NOMO-1 treated with DMSO at 0.1 percent for 48 hours (cell line): ENCODE data around the gene GMDS.

ENCODE experiments used
- DNase-seq: peaks from one replicate; lab custom pipeline; 2025; ENCODE audit not compliant: unreplicated experiment; lab: John Stamatoyannopoulos, UW

The GMDS gene

DNA sequence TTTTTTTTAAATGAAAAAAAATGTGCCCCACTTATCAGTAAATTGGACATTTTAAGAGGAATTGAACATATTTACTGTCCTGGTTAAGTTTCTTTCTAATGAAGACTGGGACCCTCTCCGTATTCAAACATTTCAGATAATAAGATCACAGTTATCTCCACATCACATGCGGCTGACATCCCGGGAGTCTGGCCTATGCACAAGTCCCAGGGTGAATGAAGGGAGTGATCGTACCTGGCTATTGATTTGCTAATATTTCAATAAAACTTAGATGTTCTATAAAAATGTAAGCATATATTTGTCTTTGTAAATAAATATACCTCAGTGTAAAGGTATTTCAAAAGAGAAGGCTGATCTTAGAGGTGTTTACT is 577.6 kb downstream of the GMDS start:
- no peak for DNase-seq

DNA sequence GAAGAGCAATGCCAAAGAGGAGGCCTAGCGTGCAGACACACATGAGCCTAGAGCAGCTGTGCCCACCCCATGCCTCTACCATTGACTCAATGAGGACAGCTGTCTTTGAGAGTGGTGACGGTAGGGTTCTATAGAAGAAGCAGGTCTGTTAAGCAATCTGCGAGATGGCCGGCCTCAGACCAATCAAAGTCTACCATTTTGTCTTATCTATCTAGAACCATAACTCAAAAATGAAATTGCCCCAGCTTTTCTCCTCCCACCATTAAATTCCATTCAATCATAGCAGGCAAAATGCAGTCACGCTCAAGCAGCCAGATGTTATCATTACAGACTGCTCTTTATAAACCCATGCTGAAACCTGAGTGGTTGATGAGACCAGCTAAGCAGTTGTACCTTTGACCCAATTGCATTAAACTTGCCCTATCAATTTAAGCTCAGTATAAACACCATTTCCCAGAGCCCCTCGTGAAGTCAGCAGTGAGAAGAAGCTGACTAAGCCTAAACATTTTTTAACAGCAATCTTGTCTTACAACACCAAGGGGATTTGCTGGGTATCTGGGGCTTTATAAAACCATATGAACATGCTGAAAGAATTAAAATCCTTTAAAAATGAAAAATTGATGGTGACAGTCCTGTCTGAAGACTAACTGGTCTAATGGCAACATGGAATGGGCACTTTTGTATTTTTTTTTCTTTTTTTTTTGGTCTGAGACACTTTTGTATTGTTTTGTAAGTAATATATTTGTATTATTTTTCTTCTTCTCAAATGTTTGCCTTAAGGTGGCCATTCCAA is 578.2 kb downstream of the GMDS start:
- DNase-seq, result no peak

DNA sequence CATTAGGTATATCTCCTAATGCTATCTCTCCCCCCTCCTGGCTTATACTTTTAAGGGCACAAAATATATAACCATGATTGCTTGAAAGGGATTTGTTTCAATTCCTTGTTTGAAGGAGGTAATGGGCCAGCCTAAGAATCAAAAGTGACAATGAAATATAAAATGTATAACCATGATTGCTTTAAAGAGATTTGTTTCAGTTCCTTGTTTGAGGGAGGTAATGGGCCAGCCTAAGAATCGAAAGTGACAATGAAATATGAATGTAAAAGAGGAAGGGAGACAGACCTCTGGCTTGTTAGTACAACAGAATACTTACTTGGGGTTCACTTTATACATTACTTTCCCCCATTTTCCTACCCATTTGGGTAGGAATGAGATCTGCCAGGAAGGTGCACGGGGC is 580.2 kb downstream of the GMDS start:
- DNase-seq, result peak; percentile 96

DNA sequence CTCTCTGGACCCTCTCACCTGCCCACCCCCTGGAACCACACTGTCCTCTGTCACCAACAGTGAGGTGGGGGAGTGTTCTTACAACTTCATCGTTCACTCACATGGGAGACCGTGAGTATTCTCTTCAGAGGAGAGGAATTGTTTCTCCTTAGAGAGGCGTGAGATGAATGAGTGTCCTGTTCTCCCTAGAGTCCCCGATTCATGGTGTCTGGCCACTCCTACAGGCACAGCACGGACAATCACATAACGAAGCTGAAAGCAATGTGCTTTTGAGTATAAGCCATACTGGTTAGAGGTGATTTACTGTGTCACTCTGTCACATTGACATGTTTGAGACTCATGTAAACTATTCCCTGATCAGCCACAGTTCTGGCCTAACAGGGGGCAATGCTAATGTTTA is 581.1 kb downstream of the GMDS start:
- DNase-seq, result no peak

DNA sequence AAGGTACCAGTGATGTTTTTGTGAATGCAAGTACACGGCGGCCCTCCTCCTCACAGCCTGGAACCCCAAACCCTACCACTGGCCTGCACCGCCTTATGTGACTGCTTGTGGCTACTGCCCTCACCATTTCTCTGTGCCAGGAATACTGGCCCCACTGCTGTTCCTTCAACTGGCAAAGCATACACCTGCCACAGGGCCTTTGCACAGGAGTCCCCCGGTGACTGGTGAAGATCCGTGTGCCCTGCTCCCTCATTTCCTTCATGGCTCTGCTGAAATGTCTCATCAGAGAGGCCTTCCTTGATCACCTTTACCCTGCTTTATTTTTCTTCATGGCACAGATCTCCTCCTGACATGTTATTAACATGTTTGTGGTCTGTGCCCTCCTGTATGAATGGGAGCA is 581.9 kb downstream of the GMDS start:
- DNase-seq, result no peak

DNA sequence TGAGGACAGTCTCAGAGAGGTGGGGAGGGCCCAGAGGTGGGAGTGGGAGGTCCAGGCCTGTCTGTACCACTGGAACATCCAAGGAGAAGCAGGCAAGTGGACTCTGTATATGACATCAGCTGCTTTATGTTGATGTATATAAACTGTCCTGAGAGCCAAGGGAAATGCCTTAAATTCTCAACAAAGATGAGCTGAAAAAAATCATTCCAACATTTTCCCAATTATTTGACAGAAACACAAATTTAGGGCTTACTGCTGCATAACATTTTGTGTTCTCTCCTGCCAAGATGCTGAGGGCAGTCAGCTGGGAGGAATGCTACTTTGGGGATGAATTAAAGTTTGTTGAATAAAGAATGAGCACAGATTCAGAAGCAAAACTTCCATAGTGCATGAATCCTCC is 582.9 kb downstream of the GMDS start:
- no peak for DNase-seq

DNA sequence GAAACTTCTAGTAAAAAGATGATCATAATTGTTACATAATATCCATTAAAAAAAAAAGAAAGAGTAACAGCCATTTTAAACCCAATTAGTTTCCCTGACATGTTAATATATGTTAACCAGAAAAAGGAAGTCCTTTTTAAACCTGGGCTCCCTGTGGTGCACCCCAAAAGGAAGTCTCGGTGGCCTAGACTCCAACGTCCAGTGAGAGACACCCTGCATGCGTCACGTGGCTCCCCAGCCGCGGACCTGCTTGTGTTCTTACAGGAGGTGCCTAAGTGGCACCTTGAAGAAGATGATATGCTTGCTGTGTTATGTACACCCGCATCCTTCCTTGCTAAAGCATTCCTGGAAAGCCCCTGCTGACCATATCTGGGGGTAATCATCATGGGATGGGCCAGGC is 585.6 kb downstream of the GMDS start:
- peak; percentile 25 for DNase-seq

DNA sequence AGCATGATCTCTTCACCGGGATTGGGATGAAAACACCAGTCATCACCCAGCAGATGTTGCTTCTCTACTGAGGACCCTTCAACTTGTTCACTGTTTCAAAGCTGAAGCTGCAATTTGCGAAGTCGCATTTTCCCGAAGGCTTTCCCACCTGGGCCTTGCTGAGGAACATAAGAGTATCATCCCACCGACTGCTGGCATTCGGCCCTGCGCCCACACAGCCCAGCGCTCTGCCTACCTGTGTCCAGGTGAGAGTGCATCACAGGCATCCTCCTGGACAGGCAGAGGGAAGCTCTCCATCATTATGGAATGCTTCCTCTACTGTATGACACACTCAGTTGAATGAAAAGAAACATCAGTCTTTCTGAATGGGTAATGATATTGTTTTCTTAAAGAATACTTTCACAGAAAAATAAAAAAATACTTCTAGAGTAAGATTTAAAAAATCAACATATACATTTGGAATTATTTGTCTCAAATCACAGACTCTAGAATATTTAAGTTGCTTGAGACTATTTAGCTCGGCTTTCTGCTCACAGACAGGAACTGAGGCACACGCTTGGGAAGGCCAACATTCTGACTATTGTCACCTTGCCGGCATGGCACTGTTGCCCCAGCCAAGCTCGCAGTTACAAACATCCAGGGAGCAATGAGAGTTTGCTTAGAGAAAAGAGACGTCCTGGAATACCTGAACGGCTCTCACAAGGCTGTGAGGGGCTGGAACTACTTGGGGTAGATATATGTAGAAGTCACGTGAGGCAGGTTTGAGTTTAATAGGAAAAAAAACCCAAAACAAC is 587.0 kb downstream of the GMDS start:
- DNase-seq, result no peak

DNA sequence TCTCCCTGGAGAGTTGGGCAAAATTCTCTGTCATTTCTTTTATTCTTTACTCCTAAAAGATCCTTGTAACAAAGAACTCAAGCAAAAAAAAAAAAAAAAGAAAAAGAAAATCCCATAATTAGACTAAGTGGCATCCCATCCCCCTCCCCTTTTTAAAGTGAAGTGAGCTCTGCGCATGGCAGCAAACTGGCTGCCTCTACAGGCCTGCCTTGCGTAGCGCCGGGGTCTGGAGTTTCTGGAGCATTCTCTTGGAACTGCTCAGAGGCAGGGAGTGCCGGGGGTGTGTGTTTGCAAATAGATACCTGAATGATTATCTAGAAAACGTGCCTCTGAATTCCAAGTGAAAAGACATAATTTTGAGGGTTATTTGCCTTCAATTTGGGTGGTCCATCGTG is 587.6 kb downstream of the GMDS start:
- no peak for DNase-seq

DNA sequence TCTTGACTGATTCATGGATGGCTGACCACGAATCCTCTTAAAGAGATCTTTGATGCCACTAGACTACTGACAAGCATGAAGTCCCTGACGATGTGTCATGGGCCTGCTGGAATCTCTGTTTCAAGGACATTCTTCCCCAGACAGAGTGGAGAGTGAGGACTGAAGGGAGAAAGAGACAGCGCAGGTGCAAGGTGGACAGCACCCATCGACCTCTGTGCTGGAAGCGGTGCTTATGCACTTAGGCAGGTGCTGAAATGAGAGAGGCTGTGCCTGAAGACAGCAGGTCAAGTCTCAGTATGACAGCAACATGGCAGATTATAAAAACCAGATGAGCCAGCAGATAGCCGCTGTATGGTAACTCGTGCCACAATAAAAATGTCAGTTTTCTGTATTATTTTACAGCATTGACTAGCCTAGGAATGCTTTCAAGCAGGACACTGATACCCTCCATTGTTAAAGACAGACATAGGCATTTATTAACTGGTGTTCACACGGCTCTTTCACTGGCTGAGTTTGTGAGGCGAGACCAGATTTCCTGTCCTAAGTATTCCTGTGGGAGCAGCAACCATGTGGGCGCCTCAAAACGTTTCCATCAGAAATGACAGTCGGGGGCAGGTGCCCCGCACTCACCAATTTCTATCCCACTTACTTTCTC is 588.2 kb downstream of the GMDS start:
- no peak for DNase-seq

DNA sequence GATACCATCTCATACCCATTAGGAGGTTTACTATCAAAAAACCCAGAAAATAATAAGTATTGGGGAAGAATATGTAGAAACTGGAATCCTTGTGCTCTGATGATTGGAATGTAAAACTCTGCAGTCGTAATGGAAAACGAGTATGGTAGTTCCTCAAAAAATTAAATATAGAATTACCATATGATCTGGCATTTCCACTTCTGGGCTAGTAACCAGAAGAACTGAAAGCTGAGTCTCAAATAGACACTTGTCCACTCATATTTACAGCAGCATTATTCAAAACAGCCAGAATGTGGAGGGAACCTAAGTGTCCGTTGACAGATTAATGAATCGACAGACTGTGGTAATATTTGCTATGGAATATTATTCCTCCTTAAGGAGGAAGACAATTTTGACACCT is 591.4 kb downstream of the GMDS start:
- peak; percentile 14 for DNase-seq

DNA sequence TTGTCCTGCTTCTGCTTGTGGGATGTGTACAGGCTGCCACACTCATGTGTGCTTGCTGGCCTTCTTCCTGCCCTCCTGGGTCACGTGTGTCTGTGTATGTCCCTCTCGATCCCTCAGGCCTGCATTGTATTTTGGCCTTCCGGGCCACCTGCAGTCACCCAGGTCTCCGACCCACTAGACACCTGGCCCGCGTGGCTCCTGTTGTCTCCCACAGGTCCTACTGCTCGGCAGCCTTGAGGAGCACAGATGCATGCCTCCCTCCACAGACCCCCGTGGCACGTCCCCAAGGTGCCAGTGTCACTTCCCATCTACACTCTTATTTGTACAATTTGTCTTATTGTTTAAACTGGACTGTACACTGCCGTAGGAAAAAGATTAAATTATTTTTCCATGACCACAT is 592.6 kb downstream of the GMDS start:
- no peak for DNase-seq

DNA sequence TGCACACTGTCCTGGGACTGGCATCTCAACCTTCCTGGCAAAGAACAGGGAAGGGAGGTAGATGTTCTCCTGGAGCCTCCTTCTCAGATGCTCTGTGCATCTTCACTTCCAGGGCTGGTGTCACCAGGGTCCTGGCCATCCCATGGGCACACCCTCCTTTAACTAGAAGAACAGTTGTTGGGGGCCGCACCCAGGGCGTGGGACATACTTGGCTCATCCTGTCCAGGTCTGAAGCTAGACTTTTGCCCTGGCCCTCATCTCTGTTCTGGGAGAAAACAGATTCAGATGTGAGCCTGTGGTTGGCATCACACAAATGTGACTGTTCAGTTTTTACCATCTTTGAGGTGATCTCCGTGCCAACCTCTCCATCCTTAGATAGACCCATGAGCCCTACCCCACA is 594.0 kb downstream of the GMDS start:
- DNase-seq, result no peak

DNA sequence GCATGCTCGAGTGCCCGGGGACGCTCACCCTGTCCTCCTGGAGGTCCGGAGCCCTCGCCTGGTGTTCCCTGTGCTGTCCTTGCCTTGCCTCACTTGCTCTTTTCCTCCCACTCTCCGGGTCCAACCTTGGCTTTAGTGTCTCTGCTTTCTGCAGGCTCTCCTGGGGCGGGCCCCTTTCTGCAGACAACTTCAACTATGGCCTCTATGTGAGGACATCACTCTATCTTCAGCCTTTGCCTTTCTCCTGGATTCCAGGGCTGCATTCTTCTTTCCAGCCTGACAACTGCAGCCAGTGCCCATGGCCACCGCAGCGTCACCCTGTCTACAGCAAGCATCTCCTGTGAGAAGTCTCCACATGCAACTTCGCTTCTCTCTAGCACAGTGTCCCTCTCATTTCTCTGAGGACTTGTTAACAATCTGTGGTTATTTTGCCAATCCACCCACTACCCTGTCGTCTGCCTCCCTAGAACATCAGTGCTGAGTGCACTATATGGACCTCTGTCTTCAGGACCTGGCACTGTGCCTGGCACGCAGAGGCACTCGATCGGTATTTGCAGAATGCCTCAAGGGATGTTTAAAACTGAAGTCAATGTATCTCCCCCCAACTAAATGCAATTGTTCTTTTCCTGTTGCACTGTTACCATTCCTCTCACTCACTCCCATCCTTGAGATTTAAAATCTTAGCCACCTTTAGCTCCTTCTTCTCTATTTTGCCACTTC is 599.8 kb downstream of the GMDS start:
- DNase-seq, result no peak

DNA sequence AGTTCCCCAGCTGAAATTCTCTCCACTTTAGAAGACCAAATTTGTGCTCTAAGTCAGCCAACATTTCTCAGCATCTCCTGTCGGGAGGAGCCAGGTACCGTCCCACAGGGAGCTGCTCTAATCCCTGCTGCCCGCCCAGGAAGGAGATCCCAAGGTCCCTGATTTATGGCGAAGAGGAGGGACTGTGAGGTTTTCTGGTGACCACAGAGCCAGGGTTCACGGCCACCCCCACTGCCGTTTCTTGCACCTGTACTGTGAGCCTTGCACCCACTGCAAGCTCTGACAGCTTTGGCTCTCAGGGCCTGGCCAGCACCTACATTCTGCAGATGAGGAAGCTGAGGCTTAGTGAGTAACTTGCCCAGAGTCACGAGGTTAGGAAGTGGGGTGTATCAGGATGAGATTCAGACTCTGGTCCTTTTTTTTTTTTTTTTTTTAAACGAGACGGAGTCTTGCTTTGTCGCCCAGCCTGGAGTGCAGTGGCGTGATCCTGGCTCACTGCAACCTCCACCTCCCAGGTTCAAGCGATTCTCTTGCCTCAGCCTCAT is 600.8 kb downstream of the GMDS start:
- no peak for DNase-seq

DNA sequence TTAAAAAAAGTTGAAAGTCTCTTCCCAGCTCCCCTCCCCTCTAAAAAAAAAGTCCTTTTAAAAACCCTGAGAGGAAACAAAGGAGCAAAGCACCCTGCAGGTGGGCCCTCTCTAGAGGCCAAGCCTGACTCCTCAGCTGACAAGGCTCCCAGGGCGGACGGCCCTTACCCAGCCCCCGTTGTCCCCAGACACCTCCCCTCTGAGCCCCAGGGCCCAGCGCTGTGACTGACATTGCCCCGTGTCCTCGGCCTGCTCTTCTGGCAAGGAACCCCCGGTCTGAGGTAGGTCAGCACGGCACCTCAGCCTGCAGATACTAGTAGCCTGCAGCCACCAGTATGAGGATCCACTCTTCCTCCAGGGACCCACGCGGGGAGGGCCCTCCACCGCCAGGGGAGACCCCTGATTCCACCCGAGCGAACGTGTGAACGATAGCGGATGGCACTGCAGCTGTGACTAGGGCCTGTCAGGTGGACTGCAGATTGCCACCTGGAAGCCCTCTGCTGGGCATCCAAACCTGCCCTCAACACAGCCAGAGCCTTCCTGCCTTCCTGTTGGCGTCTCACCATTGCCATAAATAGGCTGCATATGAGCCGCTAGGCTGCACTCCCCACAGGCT is 601.5 kb downstream of the GMDS start:
- no peak for DNase-seq

DNA sequence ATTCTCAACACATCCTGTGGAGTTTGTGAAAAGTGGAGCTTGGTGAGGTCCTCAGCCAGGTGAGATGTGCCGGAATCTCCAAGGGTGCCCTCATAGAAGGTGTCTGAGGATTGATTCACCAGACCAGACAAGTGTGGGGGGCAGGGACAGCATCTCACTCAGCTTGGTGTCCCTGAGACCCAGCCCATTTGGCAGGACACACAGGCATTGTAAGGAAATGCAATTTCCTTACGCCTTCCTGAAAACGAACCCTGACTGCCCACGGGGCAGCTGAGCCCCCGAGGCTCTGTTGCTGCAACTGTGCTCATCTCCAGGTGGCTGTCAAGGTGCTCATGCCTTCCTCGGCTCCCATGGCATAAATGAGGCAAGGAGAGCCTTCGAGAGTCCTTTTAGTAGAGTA is 602.3 kb downstream of the GMDS start:
- no peak for DNase-seq

DNA sequence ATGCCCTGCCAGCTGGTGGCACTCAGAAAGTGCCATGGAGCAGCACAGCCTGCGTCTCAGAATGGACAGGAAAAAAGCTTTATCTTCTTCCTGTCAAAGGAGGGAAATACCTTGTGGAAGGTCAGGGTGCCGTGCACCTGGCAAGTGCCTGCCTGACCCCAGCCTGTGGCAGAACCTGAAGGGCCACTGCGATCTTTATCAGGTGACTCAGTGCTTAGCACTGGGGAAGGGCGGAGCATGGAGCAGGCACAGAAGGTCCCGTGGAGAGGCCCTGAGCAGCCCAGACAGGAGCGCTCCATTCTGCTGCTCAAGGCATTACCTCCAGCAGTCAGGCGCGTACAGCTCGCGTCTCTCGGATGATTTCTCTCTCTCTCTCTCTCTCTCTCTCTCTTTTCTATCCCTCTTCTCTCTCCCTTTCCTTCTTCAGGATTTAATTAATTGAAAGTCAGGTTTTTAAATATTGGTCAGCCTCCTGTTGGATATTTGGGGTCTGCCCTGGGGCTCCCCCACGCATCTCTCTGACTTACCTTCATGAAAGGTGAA is 604.0 kb downstream of the GMDS start:
- DNase-seq, result no peak

DNA sequence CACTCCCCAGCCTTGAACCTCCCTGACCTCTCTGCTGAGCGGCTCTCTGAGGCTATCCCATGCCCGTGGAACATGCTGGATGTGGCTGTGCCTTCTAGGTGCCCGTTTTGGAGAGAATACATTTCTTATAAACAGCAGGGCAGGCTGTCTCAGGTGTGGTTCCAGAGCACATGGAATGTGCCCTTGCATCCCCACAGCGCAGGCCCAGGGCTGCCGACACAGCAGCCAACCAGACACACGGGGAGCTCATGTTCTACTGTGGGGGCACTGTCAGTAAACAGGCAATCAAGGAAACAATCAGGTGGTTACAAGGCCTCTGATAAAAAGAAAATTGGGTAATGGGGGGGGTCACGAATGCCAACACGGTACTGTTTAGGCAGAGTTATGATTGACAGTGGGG is 604.9 kb downstream of the GMDS start:
- no peak for DNase-seq

DNA sequence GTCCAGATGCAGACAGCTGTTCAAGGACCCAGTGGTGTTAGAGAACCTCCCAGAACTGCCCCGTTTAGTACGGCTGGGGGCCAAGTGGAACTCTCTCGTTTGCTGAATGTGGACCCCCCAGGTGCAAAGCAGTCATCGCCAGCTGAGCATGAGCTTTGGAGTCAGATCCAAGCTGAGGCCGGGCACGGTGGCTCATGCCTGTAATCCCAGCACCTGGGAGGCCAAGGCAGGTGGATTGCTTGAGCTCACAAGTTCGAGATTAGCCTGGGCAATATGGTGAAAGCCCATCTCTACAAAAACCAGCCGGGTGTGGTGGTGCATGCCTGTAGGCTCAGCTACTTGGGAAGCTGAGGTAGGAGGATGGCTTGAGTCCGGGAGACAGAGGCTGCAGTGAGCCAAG is 606.0 kb downstream of the GMDS start:
- DNase-seq, result no peak
